K562 (cell line): ENCODE results near the gene PIM3. TPM values are rescaled to one million over a fixed set of nuclear protein-coding genes. Genes with fewer than 3 reads are reported as not detected.

Source experiments
- ARID2 ChIP-seq: fragments of 450-650 bp; IDR thresholded peaks from 2 replicates; pipeline ENCODE4 v1.6.1; 2017; ENCODE audit warnings: antibody characterized with exemption, mild to moderate bottlenecking
- CBFA2T2 ChIP-seq: fragments of 450-650 bp; conservative IDR thresholded peaks from 2 replicates; pipeline ENCODE4 v1.6.1; 2017; ENCODE audit warnings: mild to moderate bottlenecking
- CTCF ChIP-seq, 3 experiments: IDR thresholded peaks in 2 of 3; conservative IDR thresholded peaks in 1 of 3; 2 replicates each; pipeline ENCODE4 v1.5.1; 2011 to 2012; ENCODE audit warnings: low read length in 3 of 3, mild to moderate bottlenecking in 3 of 3, control low read depth in 2 of 3, improper control_type of control experiment in 1 of 3, inconsistent platforms in 1 of 3, low read depth in 1 of 3, mixed read lengths in 1 of 3, moderate library complexity in 1 of 3; ENCODE audit not compliant: insufficient read depth in 2 of 3
- ELF1 ChIP-seq: fragments of 200-800 bp; sonication (Bioruptor generic); IDR thresholded peaks from 2 replicates; pipeline ENCODE4 v1.6.1; 2016; ENCODE audit warnings: missing genetic modification characterization, missing compliant biosample characterization
- ELF2 ChIP-seq: fragments of 250-450 bp; sonication (Bioruptor Pico); IDR thresholded peaks from 2 replicates; pipeline ENCODE4 v1.5.0; 2021; ENCODE audit warnings: mild to moderate bottlenecking
- JUNB ChIP-seq: fragments of 450-650 bp; formaldehyde crosslinking; conservative IDR thresholded peaks from 2 replicates; pipeline ENCODE4 v1.4.0; 2020; ENCODE audit warnings: mild to moderate bottlenecking
- L3MBTL2 ChIP-seq: fragments of 450-650 bp; IDR thresholded peaks from 2 replicates; pipeline ENCODE4 v1.6.1; 2016; ENCODE audit warnings: mild to moderate bottlenecking, moderate library complexity
- MGA ChIP-seq: fragments of 450-650 bp; IDR thresholded peaks from 2 replicates; pipeline ENCODE4 v1.6.1; 2016; ENCODE audit warnings: mild to moderate bottlenecking, moderate library complexity
- MTA3 ChIP-seq: fragments of 450-650 bp; formaldehyde crosslinking; IDR thresholded peaks from 2 replicates; pipeline ENCODE4 v1.6.1; 2017; ENCODE audit warnings: mild to moderate bottlenecking, borderline replicate concordance
- NCOR1 ChIP-seq: fragments of 450-650 bp; IDR thresholded peaks from 2 replicates; pipeline ENCODE4 v1.6.1; 2016; ENCODE audit warnings: mild to moderate bottlenecking, moderate library complexity
- RBBP5 ChIP-seq: fragments of 200-600 bp; sonication (generic); IDR thresholded peaks from 2 replicates; pipeline ENCODE4 v1.6.1; 2012; ENCODE audit warnings: borderline replicate concordance, mild to moderate bottlenecking, low read length, control low read depth, inconsistent platforms; ENCODE audit not compliant: insufficient read depth, poor library complexity, severe bottlenecking
- SUPT5H ChIP-seq: fragments of 450-650 bp; IDR thresholded peaks from 2 replicates; pipeline ENCODE4 v1.6.1; 2016
- TBP ChIP-seq: optimal IDR thresholded peaks from 2 replicates; pipeline ENCODE3; 2011; ENCODE audit warnings: low read depth, low read length, improper control_type of control experiment
- TRIM24 ChIP-seq, 2 experiments: fragments of 450-650 bp; IDR thresholded peaks; 2 replicates each; pipeline ENCODE4 v1.6.1; 2016
- ZEB2 ChIP-seq: fragments of 450-650 bp; IDR thresholded peaks from 2 replicates; pipeline ENCODE4 v1.6.1; 2016
- ZNF263 ChIP-seq: sonication (generic); formaldehyde crosslinking; IDR thresholded peaks from 2 replicates; pipeline ENCODE4 v1.8.0; 2022; ENCODE audit warnings: mild to moderate bottlenecking, missing genetic modification reagents, borderline replicate concordance
- polyA plus RNA-seq, 8 experiments: library from polyadenylated mRNA; depleted of rRNA in 4 of 8; stranded (reverse) in 5 of 8; unstranded in 3 of 8; fragments of >200 nt; fragmentation: Nextera tagmentation in 2 of 8; fragmentation: Illumina TruSeq in 1 of 8; extraction: Ambion mirVana in 2 of 8; extraction: Trizol in 1 of 8; gene quantifications; 2 replicates each; pipeline versions ENCODE4 v1.2.1 to v1.2.3, GENCODE V29; 2011 to 2014; ENCODE audit warnings: inconsistent platforms in 1 of 8, missing spikeins in 1 of 8
- total RNA-seq, 7 experiments: library from RNA; depleted of rRNA in 6 of 7; stranded (reverse); fragments of >200 nt in 6 of 7; fragmentation: Illumina TruSeq in 2 of 7; extraction: Trizol in 2 of 7; gene quantifications; 2 replicates each; pipeline versions ENCODE4 v1.2.1 to v1.2.3, GENCODE V29; 2011 to 2021; ENCODE audit warnings: low replicate concordance in 1 of 7

PIM3 gene
- total and polyA plus RNA-seq, 9 of the 15 experiments (the other 6 are each of a cell fraction or from before 2014, with no cell fraction given) = 0.24 to 40.5 (median 5.3) TPM

- TF ChIP-seq CBFA2T2 (peak; percentile 58), CTCF (IDR thresholded peaks at IDR 0.05 in 2 of 3, conservative IDR thresholded peaks at IDR 0.05 in 1 of 3; ENCODE audit: insufficient read depth in 2 of 3, low read depth in 1 of 3, low read length in 3 of 3) (0 out of 6 replicates have a peak, but pooled peaks of 1 of the 3 experiments have one; percentile 2), ELF2 (CRISPR knock-in tag) (no peak), TRIM24 (IDR thresholded peaks at IDR 0.05) (peak; percentile 24 to 63; a peak in 3 of 4 replicates), TBP (peak; percentile 52), ZNF263 (peak; percentile 98), MTA3 (peak; percentile 80), L3MBTL2 (peak; percentile 82), ZEB2 (peak; percentile 36; the same call in 1 of the 2 replicates), MGA (peak; percentile 83), RBBP5 (peak; percentile 15), ELF1 (peak; percentile 37; the same call in 1 of the 2 replicates), ARID2 (peak; percentile 71; the same call in 1 of the 2 replicates), SUPT5H (peak; percentile 66), JUNB (CRISPR knock-in tag) (peak; percentile 98), NCOR1 (peak; percentile 69)
These were observed 10.1 kb downstream of the PIM3 start (continued) for GRCh38 chr22:49970528-49971231.
